Glomerular visceral epithelial cell (primary cell): Measurements from ENCODE around the gene SLC15A4.
"Not testable (repeated sequence)": the region's sequence is repeated elsewhere in the genome, so short reads cannot be mapped to it uniquely, and the experiment has no call there.

Source experiments
- DNase-seq: peaks from one replicate; pipeline ENCODE4 v3.0.0-alpha.2; 2016; ENCODE audit errors: extremely low spot score

SLC15A4 gene

DNA sequence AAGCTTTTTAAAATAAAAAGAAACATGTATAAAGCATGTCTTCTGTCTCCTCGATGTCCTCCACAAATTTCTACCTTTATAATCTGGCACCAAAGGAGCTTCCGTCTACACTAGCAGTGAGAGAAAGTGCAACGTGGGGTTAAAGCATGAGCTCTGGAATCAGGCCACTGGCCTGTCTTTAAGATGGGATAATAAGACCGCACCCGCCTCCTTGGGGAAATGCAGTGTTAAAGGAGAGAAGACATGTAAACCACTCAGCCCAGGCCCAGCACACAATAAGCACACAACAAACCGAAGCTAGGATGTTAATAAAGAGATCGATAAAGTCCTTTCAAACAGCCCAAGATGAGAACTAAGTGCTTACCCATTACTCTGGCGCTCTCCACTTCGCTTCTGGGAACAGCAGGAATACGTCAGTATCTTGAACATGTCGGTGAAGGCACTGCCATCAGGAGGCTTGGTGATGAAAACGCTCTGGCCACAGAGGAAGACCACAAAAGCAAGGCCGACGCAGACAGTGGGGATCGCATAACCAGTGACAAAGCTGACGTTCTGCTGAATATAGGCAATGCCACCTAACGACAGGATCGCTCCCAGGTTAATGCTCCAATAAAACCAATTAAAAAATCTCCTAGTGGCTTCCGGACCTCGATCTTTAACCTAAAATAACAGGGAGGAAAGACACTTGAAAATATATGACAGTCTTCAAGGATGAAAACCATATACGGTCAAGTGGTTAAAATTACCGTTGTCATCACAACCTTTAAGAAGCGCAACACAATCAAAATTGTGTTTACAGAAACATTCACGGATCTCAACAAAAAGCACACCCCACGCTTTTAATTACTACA is 9.1 kb downstream of the SLC15A4 start:
- no peak for DNase-seq

DNA sequence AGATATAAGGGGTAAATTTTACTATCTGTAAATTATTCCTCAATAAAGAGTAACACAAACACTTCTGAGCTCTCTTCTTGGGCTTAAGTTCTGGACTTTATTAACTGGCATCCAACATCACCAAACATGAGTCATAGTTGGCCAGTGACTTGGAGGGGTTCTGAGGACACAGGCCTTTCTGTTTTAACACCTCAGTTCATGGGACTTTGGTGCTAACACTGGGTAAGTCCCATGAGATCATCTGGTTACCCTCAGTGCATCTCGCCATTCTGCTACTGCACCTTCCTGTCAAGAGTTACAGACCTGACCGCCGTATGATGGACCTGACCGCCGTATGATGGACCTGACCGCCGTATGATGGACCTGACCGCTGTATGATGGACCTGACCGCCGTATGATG is 9.9 kb downstream of the SLC15A4 start:
- peak; percentile 19 for DNase-seq

DNA sequence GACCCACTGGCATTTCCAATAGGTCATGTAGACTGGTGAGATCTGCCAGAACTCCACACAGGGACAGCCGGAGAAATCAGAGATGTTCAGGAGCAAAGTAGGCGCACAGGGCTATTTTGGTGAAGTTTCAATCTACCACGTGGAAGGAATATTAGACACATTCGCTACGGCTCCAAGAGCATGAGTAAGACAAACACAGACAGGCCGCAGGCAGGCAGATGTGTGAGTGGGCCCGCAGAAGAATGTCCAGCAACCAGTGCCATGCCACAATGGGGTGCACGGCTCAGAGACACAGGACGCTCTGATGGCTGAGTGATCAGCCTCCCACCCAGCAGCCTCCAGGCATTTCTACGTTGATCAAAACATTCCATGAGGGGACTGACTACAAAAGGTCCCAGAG is 10.4 kb downstream of the SLC15A4 start:
- no peak for DNase-seq

DNA sequence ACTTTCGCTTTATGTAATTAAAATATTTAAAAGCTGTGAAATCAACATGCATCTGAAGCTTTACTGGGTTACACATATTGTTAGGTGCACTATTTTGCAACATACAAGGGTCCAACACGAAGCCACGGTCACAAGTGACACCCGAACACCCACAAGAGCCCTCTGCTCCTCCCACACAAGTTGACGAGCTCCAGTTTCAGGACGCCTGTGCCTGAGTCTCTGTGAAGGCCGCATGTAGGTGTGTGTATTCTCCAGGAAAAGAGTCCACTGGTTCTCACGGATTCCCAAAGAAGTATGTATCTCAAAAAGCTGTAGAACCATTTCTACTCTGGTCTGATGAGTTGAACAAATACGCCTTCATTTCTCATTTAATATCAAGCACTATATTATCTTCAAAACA is 12.0 kb downstream of the SLC15A4 start:
- no peak for DNase-seq

DNA sequence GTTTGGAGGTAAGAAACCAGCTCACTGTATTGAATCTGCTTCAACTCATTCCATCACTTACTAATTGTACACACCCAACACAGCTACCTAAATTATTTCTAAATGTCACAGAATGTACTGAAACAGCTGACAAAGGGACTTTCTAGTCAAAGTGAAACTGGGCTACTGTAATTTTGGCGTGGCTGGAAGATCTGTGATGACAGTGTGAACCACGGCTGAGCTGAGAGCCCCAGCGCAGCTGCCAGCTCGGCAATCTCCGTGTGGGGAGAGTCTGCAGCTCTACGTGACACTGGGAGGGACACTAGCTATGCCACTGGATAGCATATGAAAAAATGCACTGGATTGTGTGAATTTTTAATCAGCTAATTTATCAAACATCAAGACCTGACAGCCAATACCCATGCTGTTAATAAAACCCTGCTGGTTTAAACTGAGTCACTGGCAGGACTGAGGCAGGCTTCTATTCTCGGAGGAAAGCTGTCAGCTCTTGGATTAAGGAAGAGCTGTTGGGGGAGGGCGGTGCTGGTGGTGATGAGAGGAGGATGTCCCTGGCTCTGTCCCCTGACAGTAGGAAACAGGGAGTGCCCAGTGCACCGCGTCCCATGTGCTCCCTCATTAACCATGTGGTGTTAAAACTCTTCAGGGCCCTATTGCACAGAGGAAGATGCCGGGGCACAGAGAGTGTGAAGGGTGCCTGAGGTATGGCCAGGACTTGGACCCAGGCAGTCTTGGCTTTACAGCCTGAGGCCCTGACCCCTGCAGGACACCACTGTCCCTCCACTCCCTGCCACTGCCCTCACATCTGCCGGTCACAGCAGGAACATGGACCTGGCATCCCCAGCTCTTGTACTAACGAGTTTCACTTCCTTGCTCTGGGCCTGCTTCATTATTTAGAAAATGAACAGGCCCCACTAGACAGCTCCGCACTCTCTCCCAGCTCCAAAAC is 13.3 kb downstream of the SLC15A4 start:
- DNase-seq, result no peak

DNA sequence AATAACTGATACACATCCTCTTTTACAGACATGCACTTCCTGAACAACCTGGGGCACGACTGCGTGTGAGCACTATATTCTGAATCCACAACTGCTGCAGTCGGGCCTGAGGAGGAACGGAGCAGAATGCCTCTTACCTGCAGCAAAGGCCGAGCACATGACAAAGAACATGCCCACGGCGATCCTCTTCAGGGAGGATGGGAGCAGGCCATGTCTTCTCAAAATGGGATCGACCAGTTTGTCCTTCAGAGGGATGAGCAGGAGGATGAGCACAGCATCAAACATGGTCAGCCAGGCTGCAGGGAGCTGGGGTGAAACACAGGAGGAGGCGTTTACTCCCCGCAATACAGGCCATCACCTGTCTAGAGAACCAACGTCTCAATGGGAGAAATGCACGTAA is 15.1 kb downstream of the SLC15A4 start:
- no peak for DNase-seq

DNA sequence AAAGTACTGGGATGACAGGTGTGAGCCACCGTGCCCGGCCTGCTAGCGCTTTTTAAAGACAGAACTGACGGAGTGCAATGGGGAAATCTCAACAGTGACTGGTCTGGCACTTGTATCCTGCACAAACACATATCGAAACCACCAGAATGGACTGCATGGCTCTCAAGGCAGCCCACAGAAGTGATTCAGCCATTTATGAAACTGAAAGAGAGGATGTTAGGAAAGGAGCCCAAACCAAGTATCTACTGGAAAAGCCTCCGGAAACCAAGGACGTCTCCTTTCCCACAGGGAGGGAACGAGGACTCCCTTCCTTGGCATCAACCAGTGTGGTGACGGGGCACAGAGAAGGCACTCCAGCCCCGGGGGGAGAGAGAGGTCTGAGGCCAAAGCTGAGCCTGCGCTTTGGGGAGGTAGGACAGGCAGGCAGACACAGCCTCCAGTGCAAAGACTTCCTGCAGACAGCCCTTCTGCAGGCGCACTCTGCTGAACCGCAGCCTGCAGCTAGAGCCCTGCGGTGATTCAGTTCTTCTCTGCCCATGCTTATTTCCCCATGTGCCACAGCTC is 16.5 kb downstream of the SLC15A4 start:
- DNase-seq, result no peak

DNA sequence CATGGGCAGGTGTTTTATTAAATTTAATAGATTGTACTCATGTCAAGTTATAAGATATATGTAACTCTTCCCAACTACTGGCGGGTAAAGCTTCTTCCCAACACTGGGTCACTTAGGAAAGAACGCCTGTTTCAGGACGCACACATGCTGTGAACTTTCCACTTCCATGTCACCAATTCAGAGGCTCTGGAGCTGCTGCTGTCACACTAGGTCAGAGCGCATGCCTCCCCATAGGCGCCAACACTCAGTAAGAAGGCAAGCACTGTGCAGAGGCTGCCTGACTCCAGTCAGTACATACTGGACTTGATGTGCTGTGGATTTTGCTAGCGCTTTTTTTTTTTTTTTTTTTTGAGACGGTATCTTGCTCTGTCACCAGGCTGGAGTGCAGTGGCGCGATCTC is 17.2 kb downstream of the SLC15A4 start:
- DNase-seq, result no peak

DNA sequence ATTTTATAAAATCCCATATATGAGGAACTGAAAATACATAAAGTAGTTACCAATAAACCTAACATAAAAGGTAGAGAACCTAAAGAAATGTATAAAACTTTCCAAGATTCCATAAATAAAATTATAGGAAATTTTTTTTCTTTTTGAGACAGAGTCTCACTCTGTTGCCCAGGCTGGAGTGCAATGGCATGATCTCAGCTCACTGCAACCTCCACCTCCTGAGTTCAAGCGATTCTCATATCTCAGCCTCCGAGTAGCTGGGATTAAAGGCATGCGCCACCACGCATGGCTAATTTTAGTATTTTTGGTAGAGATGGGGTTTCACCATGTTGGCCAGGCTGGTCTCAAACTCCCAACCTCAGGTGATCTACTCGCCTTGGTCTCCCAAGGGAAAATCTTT is 18.4 kb downstream of the SLC15A4 start:
- not testable (repeated sequence) for DNase-seq

DNA sequence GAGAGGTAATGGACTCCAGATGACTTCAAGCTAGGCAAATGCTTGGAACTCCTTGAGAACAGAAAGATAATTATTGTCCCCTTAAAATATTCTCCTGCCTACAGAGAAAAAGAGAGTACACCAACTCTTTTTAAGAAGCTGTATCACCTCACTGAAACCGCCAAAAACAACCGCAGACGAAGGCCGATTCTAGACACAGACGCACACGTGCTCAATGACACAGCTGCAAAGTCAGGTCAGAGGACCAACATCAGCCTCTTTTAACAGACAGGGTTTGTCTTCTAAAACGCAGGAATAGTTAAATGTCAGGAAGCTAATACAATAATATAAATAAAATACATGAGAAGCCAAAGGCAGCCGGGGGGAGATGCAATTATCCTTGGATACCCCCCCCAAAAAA is 19.0 kb downstream of the SLC15A4 start:
- no peak for DNase-seq

DNA sequence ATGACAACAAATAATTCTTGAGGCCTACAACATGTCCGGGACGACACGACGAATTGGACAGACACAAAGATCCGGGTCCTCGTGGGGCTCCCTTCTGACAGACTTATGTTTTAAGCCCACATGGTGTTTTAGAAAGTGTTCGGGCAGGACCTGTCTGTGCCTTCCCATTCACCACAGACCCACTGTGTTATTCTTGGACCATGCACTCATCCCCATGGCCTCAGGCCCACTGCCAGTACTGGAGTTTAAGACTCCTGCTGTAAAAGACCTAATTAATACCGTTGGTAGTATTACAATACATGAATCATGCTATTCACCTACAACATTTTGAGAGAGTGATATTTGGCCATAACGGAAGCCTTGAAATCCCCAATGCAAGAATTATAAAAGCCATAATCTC is 20.0 kb downstream of the SLC15A4 start:
- no peak for DNase-seq

DNA sequence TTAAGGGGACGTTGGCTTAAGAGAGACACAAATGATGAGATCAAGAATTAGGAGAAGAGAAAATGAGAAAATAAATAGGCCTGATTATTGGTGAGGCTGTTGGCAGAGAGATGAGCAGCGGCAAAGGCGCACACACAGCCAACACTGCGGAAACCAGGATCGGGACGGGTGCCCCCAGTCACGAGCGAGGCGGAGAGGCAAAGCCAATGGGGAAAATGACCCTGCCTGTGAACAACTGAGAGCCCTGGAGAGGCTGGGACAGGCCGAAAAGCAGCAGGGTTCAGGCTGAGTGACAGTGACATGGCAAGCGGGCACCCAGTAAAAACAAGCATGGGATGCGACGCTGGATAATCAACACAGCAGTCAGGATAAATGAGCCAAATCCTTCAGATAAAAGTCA is 21.0 kb downstream of the SLC15A4 start:
- DNase-seq, result no peak

DNA sequence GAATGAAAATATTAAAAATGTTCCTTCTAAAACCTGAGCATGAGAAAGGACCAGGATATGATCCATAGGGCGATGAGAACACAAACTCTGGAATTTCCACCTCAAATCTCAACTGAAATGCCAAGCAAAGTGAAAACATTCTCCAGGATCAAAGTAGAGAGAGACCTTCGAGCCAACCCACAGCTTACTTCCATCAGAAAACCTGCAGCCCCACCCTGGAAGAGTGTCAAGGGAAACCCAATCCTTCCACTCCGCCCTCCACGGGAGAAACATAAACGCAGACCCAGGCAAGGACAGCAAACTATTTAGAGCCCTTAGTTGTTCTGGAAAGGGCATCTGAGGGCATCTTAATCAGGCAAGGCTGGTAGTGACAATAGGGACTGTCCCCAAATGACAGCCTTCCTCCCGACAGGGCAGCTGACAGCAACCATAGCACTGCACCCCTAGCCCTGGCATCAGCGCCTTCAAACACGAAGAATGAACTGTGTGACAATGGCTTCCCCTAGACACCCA is 21.8 kb downstream of the SLC15A4 start:
- DNase-seq, result peak; percentile 53

DNA sequence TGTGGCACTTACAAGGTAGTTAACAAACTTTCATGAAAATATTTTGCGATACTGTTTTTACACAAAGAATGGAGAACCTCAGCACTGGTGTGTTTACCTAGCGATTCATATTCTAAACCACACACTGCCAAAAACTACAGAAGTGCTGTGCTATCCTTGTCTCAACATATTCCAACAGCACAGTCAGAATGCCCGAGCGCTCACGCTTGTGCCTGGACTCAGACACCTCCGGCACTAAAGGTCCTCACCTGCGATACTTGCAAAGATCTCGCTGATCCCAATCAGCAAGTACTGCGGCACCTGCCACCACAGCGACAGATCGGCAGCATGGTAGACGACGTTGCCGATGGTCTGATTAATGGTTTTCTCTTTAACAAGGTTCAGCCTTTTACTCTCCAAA is 23.2 kb downstream of the SLC15A4 start:
- DNase-seq, result no peak

DNA sequence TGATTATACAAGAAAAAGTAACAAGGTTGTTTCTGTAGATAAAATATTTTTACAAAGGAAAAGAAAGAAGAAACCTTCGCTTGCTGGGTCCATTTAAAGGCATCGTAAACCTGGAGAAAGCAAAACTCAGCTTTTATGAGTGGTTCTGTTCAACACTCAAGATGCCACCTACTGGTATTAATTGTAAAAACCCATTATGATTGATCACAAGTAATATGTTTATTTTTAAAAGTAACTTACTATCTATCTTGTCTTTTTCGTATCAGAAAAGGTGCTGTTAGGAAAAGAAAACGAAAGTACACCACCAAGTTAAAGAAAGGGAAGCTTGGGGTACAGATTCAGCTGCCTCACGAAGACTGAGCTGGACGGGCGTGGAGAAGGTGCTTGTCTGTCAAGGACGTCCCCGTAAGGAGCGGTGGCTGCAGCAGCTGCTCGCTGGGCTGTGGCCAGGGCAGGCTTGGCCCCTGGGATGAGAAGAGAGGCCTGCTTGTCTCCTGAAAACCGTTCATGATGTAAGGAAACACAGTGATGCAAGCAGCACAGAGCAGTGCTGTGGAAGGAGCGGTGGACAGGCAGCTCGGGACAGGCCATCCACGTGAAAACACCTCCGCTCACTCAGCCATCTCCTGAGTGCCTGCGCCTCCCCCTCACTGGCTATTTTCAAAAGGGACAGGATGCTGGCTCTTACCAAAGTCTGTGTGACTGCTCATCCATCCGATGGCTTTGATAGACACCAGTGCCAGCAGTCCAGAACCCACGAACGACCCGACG is 25.0 kb downstream of the SLC15A4 start:
- DNase-seq, result no peak

DNA sequence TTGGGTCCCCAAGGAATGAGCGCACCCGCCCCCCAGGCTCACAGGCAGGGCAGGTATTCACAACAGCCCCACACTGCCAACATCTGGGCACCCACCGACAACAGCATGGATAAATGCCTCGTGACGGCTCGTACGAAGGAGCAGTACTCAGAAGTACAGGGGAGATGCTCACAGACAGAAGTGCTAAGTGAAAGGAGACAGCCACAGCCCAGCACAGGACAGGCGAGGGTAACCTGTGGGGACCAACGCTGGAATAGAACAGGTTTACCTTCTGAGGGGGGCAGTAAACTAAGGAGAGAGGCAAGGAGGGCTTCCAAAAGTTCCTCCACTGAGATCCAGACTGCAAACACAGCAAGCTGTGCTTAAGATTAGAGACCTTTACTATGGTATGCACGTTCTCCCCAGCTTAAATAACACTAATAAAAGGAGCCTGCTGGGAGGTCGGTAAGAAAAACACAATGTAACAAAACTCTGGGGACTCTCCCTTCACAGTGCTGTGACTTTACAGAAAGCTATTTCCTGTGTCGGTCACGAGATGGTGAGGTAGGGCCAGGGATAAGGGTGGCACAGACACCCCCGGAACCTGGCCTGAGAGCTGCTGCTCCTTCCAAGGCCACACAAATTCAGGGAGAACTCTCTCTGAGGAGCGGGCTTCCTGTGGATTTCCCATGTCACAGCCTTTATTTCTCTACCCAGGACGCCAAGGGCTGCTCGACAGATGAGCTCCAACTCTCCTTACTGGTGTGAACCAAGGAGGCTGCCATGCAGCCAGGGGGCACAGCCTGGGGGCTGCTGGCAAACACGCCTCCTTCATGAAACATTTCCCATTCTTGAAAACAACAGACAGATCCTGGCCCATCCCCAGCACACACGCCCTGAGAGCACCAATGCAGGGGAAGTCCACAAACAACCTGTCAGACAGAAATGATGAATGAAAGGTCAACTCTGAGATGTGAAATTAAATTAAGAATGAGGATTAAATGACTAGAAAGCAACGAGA is 26.3 kb downstream of the SLC15A4 start:
- peak; percentile 68 for DNase-seq

DNA sequence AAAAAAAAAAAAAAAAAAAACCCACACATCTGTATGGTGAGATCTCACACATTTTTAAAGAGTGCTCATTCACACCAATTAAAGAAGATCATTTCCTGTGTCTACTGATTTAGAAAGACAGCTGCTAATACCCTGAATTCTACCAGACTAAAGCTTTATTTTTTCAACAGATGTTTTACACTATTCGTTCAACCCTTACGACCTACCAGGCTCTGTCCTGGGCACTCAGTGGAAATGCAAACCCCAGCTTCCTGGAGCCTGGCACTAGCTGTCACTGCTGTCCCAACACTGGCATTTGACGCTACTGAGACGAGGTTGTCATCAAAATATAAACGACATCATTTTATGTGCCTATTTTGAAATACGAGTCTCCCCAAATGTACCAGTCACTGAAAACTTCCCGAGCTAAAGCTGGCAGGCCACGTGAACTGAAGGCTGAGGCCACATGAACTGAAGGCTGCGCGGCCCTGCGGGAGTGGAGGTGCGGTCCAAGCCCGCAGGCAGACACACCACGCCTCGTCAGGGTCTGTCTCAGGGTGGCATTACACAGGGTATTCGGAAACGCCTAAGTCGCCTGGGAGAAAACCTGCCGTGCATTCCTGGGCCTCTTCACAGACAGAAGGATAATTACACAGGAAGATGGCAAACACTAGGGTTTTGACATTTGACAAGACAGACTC is 27.2 kb downstream of the SLC15A4 start:
- DNase-seq, result no peak

DNA sequence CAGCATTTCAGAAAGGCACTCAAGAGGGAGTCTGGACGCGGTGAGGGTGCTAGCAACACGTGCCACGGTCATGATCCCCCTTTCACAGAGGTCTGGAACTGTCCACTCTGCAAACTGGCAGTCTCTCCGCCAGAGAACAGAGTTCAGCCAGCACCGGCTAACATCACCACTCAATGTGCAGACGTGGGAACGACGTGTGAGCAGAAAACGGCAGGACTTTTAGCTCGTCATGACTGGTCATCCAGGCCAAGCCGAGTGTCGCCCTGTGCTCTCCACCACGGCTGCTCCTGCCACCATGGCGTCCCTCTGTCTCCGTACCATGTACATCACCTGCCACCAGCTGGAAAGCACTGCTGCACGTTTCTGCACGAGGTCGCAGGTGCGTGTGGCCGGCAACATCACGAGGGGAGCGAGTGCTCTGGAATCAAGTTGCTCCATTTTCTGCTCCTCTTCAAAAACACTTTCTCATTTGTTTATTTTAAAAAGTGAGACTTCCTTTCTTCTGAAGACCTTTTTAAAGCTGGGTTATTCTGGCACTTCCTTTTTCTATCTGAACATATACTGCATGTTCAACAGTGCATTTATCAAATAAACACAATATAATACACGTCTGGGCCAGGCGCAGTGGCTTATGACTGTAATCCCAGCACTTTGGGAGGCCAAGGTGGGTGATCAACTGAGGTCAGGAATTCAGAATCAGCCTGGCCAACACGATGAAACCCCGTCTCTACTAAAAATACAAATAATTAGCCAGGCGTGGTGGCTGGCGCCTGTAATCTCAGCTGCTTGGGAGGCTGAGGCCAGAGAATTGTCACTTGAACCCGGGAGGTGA is 28.0 kb downstream of the SLC15A4 start:
- no peak for DNase-seq
